ENCODE results near the gene LMX1B. TPM values are rescaled to one million over a fixed set of nuclear protein-coding genes. Genes with fewer than 3 reads are reported as not detected.
A peak's percentile ranks its signal among the peaks of the same experiment; 100 is the strongest.
"Not testable (repeated sequence)": the region's sequence is repeated elsewhere in the genome, so short reads cannot be mapped to it uniquely, and the experiment has no call there.

Gene LMX1B
- total RNA-seq, 1 donor from 2014 or later, result 0.14 TPM

- peak; percentile 26 for ATAC-seq
- DNase-seq, result no peak
- H3K4me1 ChIP-seq, result no peaks in the 10 kb centered on the region
- intact Hi-C loops (cut with DNase I), result no loop called here
- no peaks in the 10 kb centered on the region for H3K9me3 ChIP-seq
- H3K27ac ChIP-seq, result no peak overlapping the region
- H3K4me3 ChIP-seq, result no peak overlapping the region
- no peaks in the 10 kb centered on the region for H3K36me3 ChIP-seq
- H3K27me3 ChIP-seq, result peaks cover 43% of the 10 kb centered on the region
- TF ChIP-seq CTCF (IDR thresholded peaks at IDR 0.05), result no peak
These were observed 35.7 kb upstream of the LMX1B start for GRCh38 chr9:126578029-126578428.

- DNase-seq; H3K36me3 ChIP-seq; intact Hi-C loops (cut with DNase I); ATAC-seq; H3K4me1 ChIP-seq; H3K9me3 ChIP-seq; H3K27ac ChIP-seq; H3K4me3 ChIP-seq: not testable (repeated sequence)
- peaks cover 54% of the 10 kb centered on the region for H3K27me3 ChIP-seq
These were observed 33.4 kb upstream of the LMX1B start for GRCh38 chr9:126580319-126580718.

- intact Hi-C loops (cut with DNase I), result no loop called here
- DNase-seq (no peak), ATAC-seq (no peak)
- Histone ChIP-seq H3K27ac (no peak overlapping the region), H3K27me3 (peaks cover 54% of the 10 kb centered on the region), H3K4me3 (no peak overlapping the region), H3K4me1 (no peaks in the 10 kb centered on the region), H3K9me3 (no peaks in the 10 kb centered on the region), H3K36me3 (no peaks in the 10 kb centered on the region)
- TF ChIP-seq CTCF (IDR thresholded peaks at IDR 0.05), result no peak
These were observed 31.8 kb upstream of the LMX1B start for GRCh38 chr9:126581893-126582292.

GRCh38 chr9:126582427-126582826 is 31.3 kb upstream of the LMX1B start:
- intact Hi-C loops (cut with DNase I), result no loop called here
- Histone ChIP-seq H3K9me3 (no peaks in the 10 kb centered on the region), H3K27me3 (peaks cover 49% of the 10 kb centered on the region), H3K4me1 (no peaks in the 10 kb centered on the region), H3K27ac (no peak overlapping the region), H3K36me3 (no peaks in the 10 kb centered on the region), H3K4me3 (no peak overlapping the region)
- DNase-seq (no peak), ATAC-seq (no peak)
- TF ChIP-seq CTCF (IDR thresholded peaks at IDR 0.05), result no peak

- Histone ChIP-seq H3K27me3 (peaks cover 41% of the 10 kb centered on the region), H3K9me3 (no peaks in the 10 kb centered on the region), H3K36me3 (no peaks in the 10 kb centered on the region), H3K27ac (no peak overlapping the region), H3K4me1 (no peaks in the 10 kb centered on the region), H3K4me3 (no peak overlapping the region)
- no peak for DNase-seq
- intact Hi-C loops (cut with DNase I), result no loop called here
- ATAC-seq, result no peak
- TF ChIP-seq CTCF (IDR thresholded peaks at IDR 0.05), result no peak
These were observed 30.5 kb upstream of the LMX1B start for GRCh38 chr9:126583144-126583760.

GRCh38 chr9:126584611-126585010 is 29.1 kb upstream of the LMX1B start:
- no peaks in the 10 kb centered on the region for H3K9me3 ChIP-seq
- ATAC-seq, result no peak
- H3K36me3 ChIP-seq, result no peaks in the 10 kb centered on the region
- no peak overlapping the region for H3K4me3 ChIP-seq
- no peak overlapping the region for H3K27ac ChIP-seq
- H3K27me3 ChIP-seq, result peaks cover 30% of the 10 kb centered on the region
- intact Hi-C loops (cut with DNase I), result no loop called here
- no peak for TF ChIP-seq CTCF (IDR thresholded peaks at IDR 0.05)
- no peak for DNase-seq
- H3K4me1 ChIP-seq, result no peaks in the 10 kb centered on the region

Data from upper lobe of right lung (tissue), 1 donor.